Non-pigmented ciliary epithelial cell (primary cell): ENCODE measurements around the gene DFFB.
"Not testable (repeated sequence)": the region's sequence is repeated elsewhere in the genome, so short reads cannot be mapped to it uniquely, and the experiment has no call there.

Experiments
- DNase-seq: peaks from one replicate; pipeline ENCODE4 v3.0.0-alpha.2; 2010; ENCODE audit warnings: low read depth

Gene DFFB

GRCh38 chr1:3856923-3857790, at the start of gene DFFB, which contains the start of gene CEP104:
TSS of gene DFFB (plus strand) at chr1:3857476. CDS start at chr1:3857604, 128 bp downstream.
TSS of gene CEP104 (minus strand) at chr1:3857211. CDS start at chr1:3852407, 4,804 bp downstream.
- peak; percentile 18 for DNase-seq

- no peak for DNase-seq
Measured at GRCh38 chr1:3807769-3808168, 49.5 kb upstream of the DFFB start.

GRCh38 chr1:3809680-3810079, 47.6 kb upstream of the DFFB start:
- DNase-seq, result no peak

- DNase-seq, result not testable (repeated sequence)
Measured at GRCh38 chr1:3810149-3810761, 47.0 kb upstream of the DFFB start.

- no peak for DNase-seq
Measured at GRCh38 chr1:3811595-3811911, 45.7 kb upstream of the DFFB start.

GRCh38 chr1:3814065-3814464, 43.2 kb upstream of the DFFB start:
- no peak for DNase-seq

- DNase-seq, result no peak
Measured at GRCh38 chr1:3814771-3815561, 42.3 kb upstream of the DFFB start.

- DNase-seq, result no peak
Measured at GRCh38 chr1:3816331-3817137, 40.7 kb upstream of the DFFB start.

GRCh38 chr1:3817138-3817740, 40.0 kb upstream of the DFFB start:
- no peak for DNase-seq

- DNase-seq, result no peak
Measured at GRCh38 chr1:3817821-3818597, 39.3 kb upstream of the DFFB start.

GRCh38 chr1:3819771-3820200, 37.5 kb upstream of the DFFB start:
- DNase-seq, result no peak

GRCh38 chr1:3820316-3820715, 37.0 kb upstream of the DFFB start:
- DNase-seq, result no peak

- DNase-seq, result no peak
Measured at GRCh38 chr1:3821004-3821403, 36.3 kb upstream of the DFFB start.

GRCh38 chr1:3821447-3821846, 35.8 kb upstream of the DFFB start:
- no peak for DNase-seq

GRCh38 chr1:3821908-3822307, 35.4 kb upstream of the DFFB start:
- DNase-seq, result no peak

GRCh38 chr1:3822421-3822820, 34.9 kb upstream of the DFFB start:
- no peak for DNase-seq

- DNase-seq, result no peak
Measured at GRCh38 chr1:3824650-3825049, 32.6 kb upstream of the DFFB start.

GRCh38 chr1:3825356-3825755, 31.9 kb upstream of the DFFB start:
- DNase-seq, result no peak

- no peak for DNase-seq
Measured at GRCh38 chr1:3827813-3828307, 29.4 kb upstream of the DFFB start.

GRCh38 chr1:3828391-3828790, 28.9 kb upstream of the DFFB start:
- DNase-seq, result no peak
